ELF-1 (cell line): Measurements from ENCODE around the gene MVB12A.

Experiments
- DNase-seq: peaks from one replicate; pipeline ENCODE4 v3.0.0-alpha.2; 2016; ENCODE audit warnings: low read depth, low spot score

Gene MVB12A

GRCh38 chr19:17419621-17420474 is at the start of gene MVB12A:
TSS of gene MVB12A (plus strand) at chr19:17420047. CDS start at chr19:17420136, 89 bp downstream.
- peak; percentile 99 for DNase-seq

- no peak for DNase-seq
These were observed 42.8 kb upstream of the MVB12A start, which contains the start of gene PLVAP for GRCh38 chr19:17376935-17377600. TSS of gene PLVAP (minus strand) at chr19:17377342. CDS start at chr19:17377288, 54 bp downstream.

- no peak for DNase-seq
These were observed 41.6 kb upstream of the MVB12A start for GRCh38 chr19:17378271-17378670.

- peak; percentile 97 for DNase-seq
These were observed 40.6 kb upstream of the MVB12A start for GRCh38 chr19:17379221-17379631.

- DNase-seq = no peak
These were observed 39.3 kb upstream of the MVB12A start for GRCh38 chr19:17380426-17381138.

- DNase-seq = peak; percentile 93
These were observed 33.8 kb upstream of the MVB12A start for GRCh38 chr19:17385878-17386611.

GRCh38 chr19:17389288-17389687 is 30.6 kb upstream of the MVB12A start:
- no peak for DNase-seq

- DNase-seq = no peak
These were observed 29.7 kb upstream of the MVB12A start for GRCh38 chr19:17389957-17390664.

- DNase-seq = peak; percentile 93
These were observed 29.0 kb upstream of the MVB12A start for GRCh38 chr19:17390665-17391370.

- DNase-seq = no peak
These were observed 28.3 kb upstream of the MVB12A start for GRCh38 chr19:17391371-17392151.

GRCh38 chr19:17393002-17393401 is 26.8 kb upstream of the MVB12A start:
- no peak for DNase-seq

GRCh38 chr19:17393914-17394313 is 25.9 kb upstream of the MVB12A start, which contains the start of gene CCDC194:
TSS of gene CCDC194 (minus strand) at chr19:17394196. CDS start at chr19:17394158, 38 bp downstream.
- no peak for DNase-seq

GRCh38 chr19:17394891-17395415 is 24.9 kb upstream of the MVB12A start:
- DNase-seq = peak; percentile 88

- no peak for DNase-seq
These were observed 20.8 kb upstream of the MVB12A start for GRCh38 chr19:17398902-17399527.

- no peak for DNase-seq
These were observed 18.2 kb upstream of the MVB12A start for GRCh38 chr19:17401628-17402027.

GRCh38 chr19:17402982-17403855 is 16.6 kb upstream of the MVB12A start:
- DNase-seq = peak; percentile 75

- DNase-seq = no peak
These were observed 15.8 kb upstream of the MVB12A start for GRCh38 chr19:17404015-17404414.
